Stromal cell of bone marrow (primary cell): ENCODE data around the gene DDA1.

Source experiments
- DNase-seq: peaks from one replicate; pipeline ENCODE4 v3.0.0-alpha.2; 2012; ENCODE audit warnings: low read depth

Gene DDA1

GRCh38 chr19:17330262-17331044 is 21.1 kb downstream of the DDA1 start:
- no peak for DNase-seq

GRCh38 chr19:17331045-17331558 is 21.7 kb downstream of the DDA1 start:
- no peak for DNase-seq

- no peak for DNase-seq
Observed at GRCh38 chr19:17332360-17332676, 23.0 kb downstream of the DDA1 start.

- no peak for DNase-seq
Observed at GRCh38 chr19:17332677-17333581, 23.6 kb downstream of the DDA1 start.

- DNase-seq: peak; percentile 77
Observed at GRCh38 chr19:17333611-17334413, 24.4 kb downstream of the DDA1 start.

- DNase-seq: peak; percentile 98
Observed at GRCh38 chr19:17334414-17335409, 25.3 kb downstream of the DDA1 start, which contains the start of gene ANO8. Gene ANO8, minus strand, starts transcription at chr19:17334855. Its CDS starts 185 bp downstream, at chr19:17334670.

- no peak for DNase-seq
Observed at GRCh38 chr19:17335575-17335974, 26.2 kb downstream of the DDA1 start.

GRCh38 chr19:17336872-17337674 is 27.7 kb downstream of the DDA1 start, which contains the start of gene GTPBP3:
Gene GTPBP3, plus strand, starts transcription at chr19:17337553. Its CDS starts 59 bp downstream, at chr19:17337612.
- DNase-seq: peak; percentile 98

GRCh38 chr19:17337675-17338432 is 28.5 kb downstream of the DDA1 start:
- no peak for DNase-seq

GRCh38 chr19:17338433-17339078 is 29.2 kb downstream of the DDA1 start:
- no peak for DNase-seq

- no peak for DNase-seq
Observed at GRCh38 chr19:17339088-17339741, 29.9 kb downstream of the DDA1 start.

- no peak for DNase-seq
Observed at GRCh38 chr19:17340302-17340870, 31.0 kb downstream of the DDA1 start.

- DNase-seq: no peak
Observed at GRCh38 chr19:17340871-17341357, 31.6 kb downstream of the DDA1 start.

GRCh38 chr19:17341386-17341785 is 32.0 kb downstream of the DDA1 start:
- DNase-seq: no peak

- no peak for DNase-seq
Observed at GRCh38 chr19:17341845-17342244, 32.5 kb downstream of the DDA1 start.

- no peak for DNase-seq
Observed at GRCh38 chr19:17346109-17346671, 36.8 kb downstream of the DDA1 start.

GRCh38 chr19:17347361-17347760 is 38.0 kb downstream of the DDA1 start:
- DNase-seq: no peak
